ENCODE results near the gene ABCA10. TPM values are rescaled to one million over a fixed set of nuclear protein-coding genes. Genes with fewer than 3 reads are reported as not detected.

Gene ABCA10
- total RNA-seq, 1 experiment from 2014 or later, result 0.90 TPM

DNA sequence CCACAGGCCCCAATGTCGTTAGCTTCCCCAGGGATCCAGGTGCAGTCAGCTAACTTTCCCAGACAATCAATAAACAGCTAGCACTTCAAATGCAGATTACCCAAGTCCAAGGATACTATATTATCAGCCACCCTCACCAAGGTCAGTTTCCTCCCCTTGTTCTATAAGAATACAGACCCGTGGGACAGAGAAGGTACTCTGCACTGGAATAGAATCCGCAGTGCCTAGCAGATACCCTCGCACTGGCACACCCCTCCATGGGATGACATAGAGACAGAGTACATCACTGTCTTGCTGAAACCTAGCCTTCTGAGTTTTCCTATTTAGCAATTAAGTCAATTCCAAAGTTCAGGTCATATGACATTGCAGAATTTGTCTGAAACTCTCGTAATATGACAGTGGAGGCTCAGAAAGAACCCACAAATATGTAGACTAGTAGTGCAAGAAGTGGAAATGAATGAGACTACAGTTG lies 40.0 kb upstream of the ABCA10 start:
- no peaks in the 10 kb centered on the region; the same call in 1 of the 2 replicates for H3K4me1 ChIP-seq (ENCODE audit: control insufficient read depth, insufficient read depth, low read length)
- intact Hi-C loops (cut with micrococcal nuclease; ENCODE audit: unreplicated experiment) (no loop called here), in situ Hi-C loops (cut with HindIII; ENCODE audit: low pct_unique_long_range_greater_than_20kb, low sequenced_read_pairs) (no loop called here)
- DNase-seq (ENCODE audit: low read depth, low spot score), result no peak
- H3K27ac ChIP-seq (ENCODE audit: low read length), result no peak overlapping the region
- CTCF ChIA-PET, result no interaction called here
- BruUV-seq (replicated peaks), result no TSS peak
- no peak for ATAC-seq
- no peaks in the 10 kb centered on the region for H3K36me3 ChIP-seq (ENCODE audit: control insufficient read depth, insufficient read depth, low read length)
- H3K27me3 ChIP-seq (ENCODE audit: control insufficient read depth, insufficient read depth, low read length), result no peaks in the 10 kb centered on the region
- no peak for TF ChIP-seq SIN3A (IDR thresholded peaks at IDR 0.05; ENCODE audit: borderline replicate concordance, insufficient read depth, low read depth, low read length)
- TF ChIP-seq, protein P1, sequence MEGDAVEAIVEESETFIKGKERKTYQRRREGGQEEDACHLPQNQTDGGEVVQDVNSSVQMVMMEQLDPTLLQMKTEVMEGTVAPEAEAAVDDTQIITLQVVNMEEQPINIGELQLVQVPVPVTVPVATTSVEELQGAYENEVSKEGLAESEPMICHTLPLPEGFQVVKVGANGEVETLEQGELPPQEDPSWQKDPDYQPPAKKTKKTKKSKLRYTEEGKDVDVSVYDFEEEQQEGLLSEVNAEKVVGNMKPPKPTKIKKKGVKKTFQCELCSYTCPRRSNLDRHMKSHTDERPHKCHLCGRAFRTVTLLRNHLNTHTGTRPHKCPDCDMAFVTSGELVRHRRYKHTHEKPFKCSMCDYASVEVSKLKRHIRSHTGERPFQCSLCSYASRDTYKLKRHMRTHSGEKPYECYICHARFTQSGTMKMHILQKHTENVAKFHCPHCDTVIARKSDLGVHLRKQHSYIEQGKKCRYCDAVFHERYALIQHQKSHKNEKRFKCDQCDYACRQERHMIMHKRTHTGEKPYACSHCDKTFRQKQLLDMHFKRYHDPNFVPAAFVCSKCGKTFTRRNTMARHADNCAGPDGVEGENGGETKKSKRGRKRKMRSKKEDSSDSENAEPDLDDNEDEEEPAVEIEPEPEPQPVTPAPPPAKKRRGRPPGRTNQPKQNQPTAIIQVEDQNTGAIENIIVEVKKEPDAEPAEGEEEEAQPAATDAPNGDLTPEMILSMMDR (IDR thresholded peaks at IDR 0.05), result no peak
- no peak for TF ChIP-seq REST (IDR thresholded peaks at IDR 0.05; ENCODE audit: insufficient read depth in 1 of 2, low read depth in 2 of 2, low read length in 1 of 2)
- no peak for TF ChIP-seq TCF7L2 (IDR thresholded peaks at IDR 0.05; ENCODE audit: low read depth, low read length)
- no peak for TF ChIP-seq POLR2AphosphoS5 (IDR thresholded peaks at IDR 0.05; ENCODE audit: low read depth, low read length)
- POLR2A ChIA-PET, result no interaction called here
- H3K9me3 ChIP-seq (ENCODE audit: control insufficient read depth, insufficient read depth, low read depth, low read length), result no peaks in the 10 kb centered on the region
- H3K4me3 ChIP-seq (ENCODE audit: low read depth in 2 of 2, low read length in 2 of 2), result no peak overlapping the region

- DNase-seq (ENCODE audit: low read depth, low spot score) (no peak), ATAC-seq (no peak)
- no TSS peak for BruUV-seq (replicated peaks)
- no peaks in the 10 kb centered on the region for H3K9me3 ChIP-seq (ENCODE audit: control insufficient read depth, insufficient read depth, low read depth, low read length)
- no peaks in the 10 kb centered on the region for H3K27me3 ChIP-seq (ENCODE audit: control insufficient read depth, insufficient read depth, low read length)
- intact Hi-C loops (cut with micrococcal nuclease; ENCODE audit: unreplicated experiment), result no loop called here
- in situ Hi-C loops (cut with HindIII; ENCODE audit: low pct_unique_long_range_greater_than_20kb, low sequenced_read_pairs), result no loop called here
- no peak for TF ChIP-seq REST (IDR thresholded peaks at IDR 0.05; ENCODE audit: insufficient read depth in 1 of 2, low read depth in 2 of 2, low read length in 1 of 2)
- no peak for TF ChIP-seq POLR2AphosphoS5 (IDR thresholded peaks at IDR 0.05; ENCODE audit: low read depth, low read length)
- no peak for TF ChIP-seq SIN3A (IDR thresholded peaks at IDR 0.05; ENCODE audit: borderline replicate concordance, insufficient read depth, low read depth, low read length)
- no peak overlapping the region for H3K4me3 ChIP-seq (ENCODE audit: low read depth in 2 of 2, low read length in 2 of 2)
- no peaks in the 10 kb centered on the region; the same call in 1 of the 2 replicates for H3K4me1 ChIP-seq (ENCODE audit: control insufficient read depth, insufficient read depth, low read length)
- POLR2A ChIA-PET, result interaction anchor here (0.7 kb wide), 1 partner anchor 47 kb away, joined by 3 read pairs; no protein-coding TSS in a partner anchor
- CTCF ChIA-PET, result no interaction called here
- no peak overlapping the region; the same call in 1 of the 2 replicates for H3K27ac ChIP-seq (ENCODE audit: low read length)
- H3K36me3 ChIP-seq (ENCODE audit: control insufficient read depth, insufficient read depth, low read length), result no peaks in the 10 kb centered on the region
Measured at GRCh38 chr17:69267219-69267618, 38.6 kb upstream of the ABCA10 start.
